Right lobe of liver (tissue), 6 donors: ENCODE measurements around the gene MEIS2. TPM values are rescaled to one million over a fixed set of nuclear protein-coding genes. Genes with fewer than 3 reads are reported as not detected.

Source experiments
- ATAC-seq, 4 donors: fragments of 200-7000 bp; cut with Tn5 transposase; one replicate each; pipeline ENCODE4 v1.9.1; 2020; ENCODE audit warnings: mild to moderate bottlenecking in 4 of 4, moderate library complexity in 4 of 4
- DNase-seq, 3 donors: peaks; one replicate each; pipeline ENCODE4 v3.0.0-alpha.2; 2020
- H3K27ac ChIP-seq, 3 donors: fragments of 200-600 bp; one replicate each; pipeline ENCODE4 v1.8.0; 2022
- H3K27me3 ChIP-seq, 2 donors: fragments of 200-600 bp; one replicate each; pipeline ENCODE4 v1.8.0; 2022
- H3K36me3 ChIP-seq, 4 donors: fragments of 200-600 bp; sonication (generic) in 1 of 4; one replicate each; pipeline versions ENCODE4 v1.5.1 to v1.8.0; 2017 to 2022; ENCODE audit warnings: control low read depth in 1 of 4
- H3K4me1 ChIP-seq, 4 donors: fragments of 200-600 bp; sonication (generic) in 1 of 4; one replicate each; pipeline versions ENCODE4 v1.5.1 to v1.8.0; 2017 to 2022; ENCODE audit warnings: control low read depth in 1 of 4
- H3K4me3 ChIP-seq, 3 donors: fragments of 200-600 bp; one replicate each; pipeline ENCODE4 v1.8.0; 2022
- H3K9me3 ChIP-seq, 4 donors: fragments of 200-600 bp; sonication (generic) in 1 of 4; one replicate each; pipeline versions ENCODE4 v1.5.1 to v1.8.0; 2017 to 2022; ENCODE audit warnings: control low read depth in 1 of 4
- POLR2A ChIP-seq: fragments of 450-650 bp; IDR thresholded peaks from one replicate; pipeline ENCODE4 v1.6.1; 2017; ENCODE audit warnings: antibody characterized with exemption, mild to moderate bottlenecking
- whole genome bisulfite sequencing: methylation state at CpG from one replicate; pipeline ENCODE4 v1.1.6; 2018; ENCODE audit warnings: low coverage, low lambda C conversion rate; ENCODE audit not compliant: insufficient coverage; ENCODE audit errors: missing lambda C conversion rate; 5-methylcytosine and 5-hydroxymethylcytosine counted together
- intact Hi-C, 2 donors: fragments of 100-400 bp; cut with DNase I; formaldehyde crosslinking; loops; one replicate each; pipeline versions ENCODE4 v1.11.2 to v1.14.1; 2022
- long read RNA-seq: library from polyadenylated mRNA; unstranded; transcript quantifications from one replicate; pipeline ENCODE4 v2.0.0, GENCODE V29; 2019
- total RNA-seq, 6 experiments: library from RNA; depleted of rRNA in 2 of 6; stranded (reverse); fragments of >200 nt in 2 of 6; fragmentation: NEBNext Ultra II Directional in 3 of 6; extraction: Animal tissue kit (Norgen Biotek cat#: 25700) in 3 of 6; gene quantifications; one replicate each; pipeline versions ENCODE4 v1.1.0 to v1.2.4, GENCODE V29; 2016 to 2023
- TF ChIP-seq, protein P1 (sequence below), 4 donors: fragments of 200-600 bp in 3 of 4; fragments of 450-650 bp in 1 of 4; IDR thresholded peaks; one replicate each; pipeline versions ENCODE4 v1.5.1 to v1.8.0; 2016 to 2022; ENCODE audit warnings: antibody characterized with exemption in 4 of 4, mild to moderate bottlenecking in 2 of 4
- donor health status: DM: no; HTN: yes; CAD: no.
- donor health status: DM: no; HTN: no; CAD: no.
- donor health status: DM: no; HTN: no; CAD: no.
- donor health status: DM: no; HTN: yes; CAD: no.
- donor health status: DM: no; HTN: yes; CAD: no.

MEIS2 gene
- 10 to 100 TPM in 2 of 6 experiments, 1 to 10 TPM in 4; 6.1 to 18.0 (median 7.9) TPM for total RNA-seq
- long read RNA-seq, result 0 reads

DNA sequence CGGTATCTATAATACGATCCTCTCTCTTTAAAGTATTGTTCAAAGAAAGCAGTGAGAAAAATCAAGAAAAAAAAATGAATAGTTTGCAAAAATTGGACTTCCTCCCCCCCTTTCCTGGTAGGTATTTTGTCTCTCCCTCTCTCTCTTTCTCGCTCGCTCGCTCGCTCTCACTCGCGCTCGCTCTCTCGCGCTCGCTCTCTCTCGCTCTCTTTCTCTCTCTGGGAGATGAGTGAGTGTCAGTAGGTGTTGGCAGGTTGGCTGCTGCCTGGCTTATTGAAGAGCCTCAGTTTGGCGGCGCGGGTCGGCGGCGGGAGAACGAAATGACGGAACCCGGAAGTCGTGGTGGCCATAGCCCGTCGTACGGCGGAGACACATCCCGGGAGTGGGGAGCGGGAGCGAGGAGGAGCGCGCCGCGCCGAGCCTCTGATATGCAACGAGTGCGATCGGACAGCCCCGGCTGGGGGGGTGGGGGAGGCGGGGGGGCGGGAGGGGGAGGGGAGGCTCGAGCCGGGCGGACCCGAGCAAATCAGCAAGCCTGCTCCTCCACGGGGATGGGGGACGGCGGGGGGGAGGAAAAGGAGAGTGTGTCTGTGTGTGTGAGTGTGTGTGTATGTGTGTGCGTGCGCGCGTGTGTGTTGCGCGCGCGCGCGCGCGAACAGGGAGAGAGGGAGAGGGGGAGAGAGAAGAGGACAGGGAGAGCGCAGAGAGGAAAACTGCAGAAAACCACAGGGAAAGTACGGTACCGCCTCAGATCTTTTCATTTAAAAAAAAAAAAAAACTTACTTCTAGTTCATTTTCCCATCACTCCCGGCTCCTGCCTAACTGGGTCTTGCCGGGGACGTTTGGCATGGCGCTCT is at the start of gene MEIS2:
Gene MEIS2, minus strand, starts transcription at position 441 of the 857 bp plus-strand sequence. CDS start 1,083 bp downstream, outside the sequence.
- WGBS, result under 1% methylated on average over 43 of the region's 67 CpGs
- peak within 1 kb of the TSS; percentile 93 to 96 (median 96) for H3K27ac ChIP-seq

DNA sequence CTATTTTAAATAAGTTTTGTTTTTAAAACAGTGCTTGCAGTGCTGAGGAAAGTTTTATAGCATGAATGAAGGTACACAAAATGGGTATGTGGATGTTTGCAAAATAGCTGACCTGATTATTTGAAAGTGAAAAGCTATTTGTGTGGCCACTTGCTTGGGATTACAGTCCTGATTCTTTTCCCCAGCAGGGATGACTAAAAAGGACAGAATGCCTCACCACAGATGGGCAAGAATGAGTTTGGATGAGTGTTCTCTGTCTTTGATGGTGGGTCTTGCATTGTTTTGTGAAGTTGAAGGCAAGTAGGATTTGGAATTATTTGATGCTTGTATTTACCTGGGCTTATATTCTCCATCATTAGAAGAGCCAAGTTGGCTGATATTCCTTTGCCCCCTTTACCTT is 48.8 kb upstream of the MEIS2 start:
- Histone ChIP-seq H3K27me3 (no peaks in the 10 kb centered on the region), H3K36me3 (no peaks in the 10 kb centered on the region), H3K27ac (no peak overlapping the region), H3K9me3 (no peaks in the 10 kb centered on the region), H3K4me1 (no peaks in the 10 kb centered on the region), H3K4me3 (no peak overlapping the region)
- TF ChIP-seq, protein P1, sequence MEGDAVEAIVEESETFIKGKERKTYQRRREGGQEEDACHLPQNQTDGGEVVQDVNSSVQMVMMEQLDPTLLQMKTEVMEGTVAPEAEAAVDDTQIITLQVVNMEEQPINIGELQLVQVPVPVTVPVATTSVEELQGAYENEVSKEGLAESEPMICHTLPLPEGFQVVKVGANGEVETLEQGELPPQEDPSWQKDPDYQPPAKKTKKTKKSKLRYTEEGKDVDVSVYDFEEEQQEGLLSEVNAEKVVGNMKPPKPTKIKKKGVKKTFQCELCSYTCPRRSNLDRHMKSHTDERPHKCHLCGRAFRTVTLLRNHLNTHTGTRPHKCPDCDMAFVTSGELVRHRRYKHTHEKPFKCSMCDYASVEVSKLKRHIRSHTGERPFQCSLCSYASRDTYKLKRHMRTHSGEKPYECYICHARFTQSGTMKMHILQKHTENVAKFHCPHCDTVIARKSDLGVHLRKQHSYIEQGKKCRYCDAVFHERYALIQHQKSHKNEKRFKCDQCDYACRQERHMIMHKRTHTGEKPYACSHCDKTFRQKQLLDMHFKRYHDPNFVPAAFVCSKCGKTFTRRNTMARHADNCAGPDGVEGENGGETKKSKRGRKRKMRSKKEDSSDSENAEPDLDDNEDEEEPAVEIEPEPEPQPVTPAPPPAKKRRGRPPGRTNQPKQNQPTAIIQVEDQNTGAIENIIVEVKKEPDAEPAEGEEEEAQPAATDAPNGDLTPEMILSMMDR (IDR thresholded peaks at IDR 0.05), result no peak
- TF ChIP-seq POLR2A, result no peak
- DNase-seq (no peak), ATAC-seq (no peak)
- intact Hi-C loops, result no loop called here

More for the DNA sequence above, at the start of gene MEIS2:
- Histone ChIP-seq H3K36me3 (no peaks in the 10 kb centered on the region), H3K27me3 (peaks cover 0 to 9% of the 10 kb centered on the region in 2 donors), H3K4me3 (peak within 1 kb of the TSS; percentile 51 to 72 (median 71)), H3K9me3 (no peaks in the 10 kb centered on the region), H3K4me1 (no peaks in the 10 kb centered on the region)
- ATAC-seq (peak; percentile 70 to 80 (median 76)), DNase-seq (peak; percentile 93)
- intact Hi-C loops, result loop anchor here in 1 of 2 donors (10.0 kb wide), 1 partner anchor 216 kb away; no protein-coding TSS in a partner anchor
- TF ChIP-seq, protein P1 (IDR thresholded peaks at IDR 0.05), result no peak
- TF ChIP-seq POLR2A, result peak; percentile 79

DNA sequence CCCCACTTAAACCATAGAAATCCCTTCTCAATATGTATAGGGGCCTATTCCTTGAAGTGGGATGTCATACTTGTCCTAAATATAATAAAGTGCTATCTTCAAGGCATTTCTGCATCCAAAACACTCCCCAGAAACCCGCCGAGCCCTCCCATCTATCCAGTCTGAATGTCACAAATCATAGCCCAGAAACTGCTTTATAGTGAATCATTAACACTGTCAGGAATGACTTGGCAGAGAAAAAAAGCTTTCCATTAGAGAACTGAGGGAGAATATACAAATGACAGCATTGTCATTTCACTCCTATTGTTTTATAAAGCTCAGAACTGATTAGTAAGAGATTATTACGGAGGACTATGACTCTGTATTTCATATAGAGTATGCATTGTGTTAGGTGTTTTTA is 48.4 kb upstream of the MEIS2 start:
- 61% methylated on average over 3 of the region's 3 CpGs for WGBS
- no peaks in the 10 kb centered on the region for H3K36me3 ChIP-seq
- ATAC-seq (no peak), DNase-seq (no peak)
- no peaks in the 10 kb centered on the region for H3K27me3 ChIP-seq
- intact Hi-C loops, result no loop called here
- H3K27ac ChIP-seq, result no peak overlapping the region
- no peaks in the 10 kb centered on the region for H3K4me1 ChIP-seq
- no peak overlapping the region for H3K4me3 ChIP-seq
- no peaks in the 10 kb centered on the region for H3K9me3 ChIP-seq
- TF ChIP-seq, protein P1 (IDR thresholded peaks at IDR 0.05), result no peak
- TF ChIP-seq POLR2A, result no peak

DNA sequence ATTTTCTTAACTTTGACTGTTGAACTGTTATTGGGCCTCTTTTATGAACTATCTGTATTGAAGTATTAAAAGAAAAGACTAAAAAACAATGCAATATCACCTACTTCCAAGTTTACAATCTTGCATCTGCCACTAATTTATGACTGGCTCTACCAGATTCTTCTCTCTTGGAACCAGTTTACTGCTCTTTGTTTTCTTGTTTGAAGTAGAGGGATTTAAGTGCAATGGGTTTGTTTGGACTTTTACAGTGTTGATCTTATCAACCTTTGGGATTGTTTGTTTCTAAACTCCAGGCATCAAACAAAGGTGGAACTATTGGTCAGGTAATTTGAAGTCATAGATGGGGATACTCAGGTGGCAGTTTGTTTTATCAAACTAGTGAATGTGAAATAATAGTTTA is 43.0 kb upstream of the MEIS2 start:
- Histone ChIP-seq H3K27me3 (no peaks in the 10 kb centered on the region), H3K4me3 (no peak overlapping the region), H3K36me3 (no peaks in the 10 kb centered on the region), H3K4me1 (no peaks in the 10 kb centered on the region), H3K27ac (no peak overlapping the region), H3K9me3 (no peaks in the 10 kb centered on the region)
- DNase-seq, result no peak
- TF ChIP-seq POLR2A, result no peak
- TF ChIP-seq, protein P1 (IDR thresholded peaks at IDR 0.05), result no peak
- no peak for ATAC-seq
- intact Hi-C loops, result no loop called here
